K562 (cell line): ENCODE results near the gene PPAN. TPM values are rescaled to one million over a fixed set of nuclear protein-coding genes. Genes with fewer than 3 reads are reported as not detected.

Experiments
- CSDE1 ChIP-seq, 2 experiments: fragments of 450-650 bp; IDR thresholded peaks; 2 replicates each; pipeline ENCODE4 v1.6.1; 2016; ENCODE audit warnings: mild to moderate bottlenecking in 1 of 2
- E2F8 ChIP-seq: fragments of 450-650 bp; IDR thresholded peaks from 2 replicates; pipeline ENCODE4 v1.7.1; 2018; ENCODE audit warnings: mild to moderate bottlenecking, low read depth; ENCODE audit not compliant: partially characterized antibody
- FOS ChIP-seq: IDR thresholded peaks from 3 replicates; pipeline ENCODE4 v1.6.1; 2011; ENCODE audit not compliant: insufficient read length; ENCODE audit errors: extremely low read depth
- HNRNPK ChIP-seq: fragments of 200-400 bp; formaldehyde crosslinking; IDR thresholded peaks from one replicate; pipeline ENCODE4 v1.6.1; 2018; ENCODE audit warnings: mild to moderate bottlenecking, low read depth, low read length; ENCODE audit not compliant: poor library complexity, severe bottlenecking
- MNT ChIP-seq, 2 experiments: fragments of 450-650 bp; conservative IDR thresholded peaks; 2 replicates each; pipeline ENCODE4 v1.6.1; 2017; ENCODE audit warnings: mild to moderate bottlenecking in 2 of 2, moderate library complexity in 2 of 2
- NKRF ChIP-seq: fragments of 450-650 bp; IDR thresholded peaks from 2 replicates; pipeline ENCODE4 v1.6.1; 2016; ENCODE audit warnings: borderline replicate concordance
- PTTG1 ChIP-seq: fragments of 450-650 bp; IDR thresholded peaks from 2 replicates; pipeline ENCODE4 v1.6.1; 2016; ENCODE audit warnings: low read depth, mild to moderate bottlenecking, missing genetic modification characterization, missing compliant biosample characterization
- RBM17 ChIP-seq: fragments of 200-400 bp; formaldehyde crosslinking; IDR thresholded peaks from 2 replicates; pipeline ENCODE4 v1.6.1; 2017; ENCODE audit warnings: low read depth, mild to moderate bottlenecking, low read length, borderline replicate concordance
- SRSF7 ChIP-seq: fragments of 200-400 bp; formaldehyde crosslinking; optimal IDR thresholded peaks from 2 replicates; pipeline ENCODE3; 2017; ENCODE audit warnings: mild to moderate bottlenecking, low read depth, low read length
- TBL1XR1 ChIP-seq, 2 experiments: IDR thresholded peaks; 2 replicates each; pipeline ENCODE4 v1.6.1; 2012; ENCODE audit warnings: improper control_type of control experiment in 2 of 2, low read length in 2 of 2, mild to moderate bottlenecking in 1 of 2
- ZBTB5 ChIP-seq: fragments of 450-650 bp; IDR thresholded peaks from 2 replicates; pipeline ENCODE4 v1.6.1; 2017; ENCODE audit warnings: antibody characterized with exemption
- ZNF518B ChIP-seq: fragments of 250-450 bp; sonication (Bioruptor Pico); IDR thresholded peaks from 2 replicates; pipeline ENCODE4 v1.5.0; 2021; ENCODE audit warnings: mild to moderate bottlenecking, moderate library complexity
- ZNF830 ChIP-seq: fragments of 250-450 bp; sonication (Bioruptor Pico); IDR thresholded peaks from 2 replicates; pipeline ENCODE4 v1.5.0; 2021; ENCODE audit warnings: mild to moderate bottlenecking
- polyA plus RNA-seq, 8 experiments: library from polyadenylated mRNA; depleted of rRNA in 4 of 8; stranded (reverse) in 5 of 8; unstranded in 3 of 8; fragments of >200 nt; fragmentation: Nextera tagmentation in 2 of 8; fragmentation: Illumina TruSeq in 1 of 8; extraction: Ambion mirVana in 2 of 8; extraction: Trizol in 1 of 8; gene quantifications; 2 replicates each; pipeline versions ENCODE4 v1.2.1 to v1.2.3, GENCODE V29; 2011 to 2014; ENCODE audit warnings: inconsistent platforms in 1 of 8, missing spikeins in 1 of 8
- total RNA-seq, 7 experiments: library from RNA; depleted of rRNA in 6 of 7; stranded (reverse); fragments of >200 nt in 6 of 7; fragmentation: Illumina TruSeq in 2 of 7; extraction: Trizol in 2 of 7; gene quantifications; 2 replicates each; pipeline versions ENCODE4 v1.2.1 to v1.2.3, GENCODE V29; 2011 to 2021; ENCODE audit warnings: low replicate concordance in 1 of 7

PPAN gene
- total and polyA plus RNA-seq, 9 of the 15 experiments (the other 6 are each of a cell fraction or from before 2014, with no cell fraction given): 2.2 to 129 (median 59.1) TPM

GRCh38 chr19:10106100-10106936, at the start of gene PPAN (continued):
- TF ChIP-seq NKRF (peak; percentile 100), ZNF518B (CRISPR knock-in tag) (no peak), PTTG1 (no peak), CSDE1 (IDR thresholded peaks at IDR 0.05) (peak in 1 of 2 experiments; percentile 99; a peak in 2 of 4 replicates), SRSF7 (no peak), HNRNPK (no peak), ZBTB5 (no peak), ZNF830 (CRISPR knock-in tag) (no peak), TBL1XR1 (IDR thresholded peaks at IDR 0.05; ENCODE audit: low read length in 2 of 2) (peak in 1 of 2 experiments; percentile 47; a peak in 1 of 4 replicates), MNT (conservative IDR thresholded peaks at IDR 0.05) (peak; percentile 96 to 99), RBM17 (no peak), FOS (no peak), E2F8 (peak; percentile 94)
